GM12878 (cell line): ENCODE measurements around the gene ATAD2B. TPM values are rescaled to one million over a fixed set of nuclear protein-coding genes. Genes with fewer than 3 reads are reported as not detected.

Source experiments
- ATF2 ChIP-seq: IDR thresholded peaks from 2 replicates; pipeline ENCODE4 v1.6.1; 2012; ENCODE audit warnings: low read length, inconsistent platforms
- CUX1 ChIP-seq: IDR thresholded peaks from 2 replicates; pipeline ENCODE4 v1.6.1; 2012; ENCODE audit warnings: improper control_type of control experiment, low read depth, low read length; ENCODE audit not compliant: insufficient replicate concordance
- HCFC1 ChIP-seq: fragments of 150-350 bp; IDR thresholded peaks from 2 replicates; pipeline ENCODE4 v1.6.1; 2014; ENCODE audit warnings: low read length
- HDAC2 ChIP-seq: fragments of 200-600 bp; sonication (generic); IDR thresholded peaks from 2 replicates; pipeline ENCODE4 v1.6.1; 2017
- IRF3 ChIP-seq: fragments of 450-650 bp; IDR thresholded peaks from 2 replicates; pipeline ENCODE4 v1.6.1; 2014; ENCODE audit warnings: mild to moderate bottlenecking
- PAX5 ChIP-seq: IDR thresholded peaks from 2 replicates; pipeline ENCODE4 v1.6.1; 2011; ENCODE audit warnings: low read depth, low read length, borderline replicate concordance
- YBX1 ChIP-seq: fragments of 450-650 bp; IDR thresholded peaks from 2 replicates; pipeline ENCODE4 v1.6.1; 2016; ENCODE audit warnings: antibody characterized with exemption
- ZBTB4 ChIP-seq: fragments of 450-650 bp; formaldehyde crosslinking; IDR thresholded peaks from 2 replicates; pipeline ENCODE4 v1.4.0; 2022; ENCODE audit warnings: mild to moderate bottlenecking, moderate library complexity
- ZBTB40 ChIP-seq: fragments of 450-650 bp; IDR thresholded peaks from 2 replicates; pipeline ENCODE4 v1.6.1; 2016; ENCODE audit warnings: mild to moderate bottlenecking, moderate library complexity, borderline replicate concordance
- ZNF687 ChIP-seq: fragments of 450-650 bp; IDR thresholded peaks from 2 replicates; pipeline ENCODE4 v1.6.1; 2017; ENCODE audit warnings: mild to moderate bottlenecking, moderate library complexity
- polyA plus RNA-seq, 11 experiments: library from polyadenylated mRNA; depleted of rRNA in 4 of 11; unstranded in 6 of 11; stranded (reverse) in 5 of 11; fragments of >200 nt; fragmentation: Nextera tagmentation in 4 of 11; fragmentation: Illumina TruSeq in 1 of 11; extraction: Ambion mirVana in 4 of 11; extraction: Trizol in 1 of 11; gene quantifications; 1 replicate in 1 of 11; 2 replicates in 10 of 11; pipeline versions ENCODE4 v1.2.1 to v1.2.3, GENCODE V29; 2011 to 2016; ENCODE audit warnings: inconsistent platforms in 2 of 11, missing spikeins in 2 of 11, low read depth in 1 of 11
- total RNA-seq, 4 experiments: library from RNA; depleted of rRNA in 3 of 4; stranded (reverse); fragments of >200 nt in 3 of 4; fragmentation: Illumina TruSeq in 1 of 4; extraction: Trizol in 1 of 4; gene quantifications; 2 replicates each; pipeline versions ENCODE4 v1.2.1 to v1.2.3, GENCODE V29; 2013 to 2021

ATAD2B gene
- total and polyA plus RNA-seq, 10 of the 15 experiments (the other 5 are each of a cell fraction or from before 2014, with no cell fraction given): 3.6 to 29.9 (median 16.8) TPM

- TF ChIP-seq ZBTB4 (CRISPR knock-in tag) (no peak), ZNF687 (peak; percentile 20; the same call in 1 of the 2 replicates), HDAC2 (no peak), ZBTB40 (peak; percentile 43; the same call in 1 of the 2 replicates), ATF2 (0 out of 2 replicates have a peak, but pooled peaks have one; percentile 12), HCFC1 (no peak), IRF3 (no peak), CUX1 (no peak), YBX1 (no peak), PAX5 (no peak)
These were observed 138.8 kb downstream of the ATAD2B start (continued) for GRCh38 chr2:23788100-23788499.
